GM21381 (cell line): Measurements from ENCODE around the gene SIPA1L3.

Experiments
- ATAC-seq: cut with Tn5 transposase; IDR thresholded peaks from one replicate; pipeline ENCODE4 v1.9.1; 2021; ENCODE audit warnings: mild to moderate bottlenecking, moderate library complexity; ENCODE audit not compliant: unreplicated experiment

Gene SIPA1L3

GRCh38 chr19:38206006-38206745 lies 299.2 kb downstream of the SIPA1L3 start:
- ATAC-seq, result no peak

- no peak for ATAC-seq
Observed at GRCh38 chr19:38206928-38207327, 299.9 kb downstream of the SIPA1L3 start.

- no peak for ATAC-seq
Observed at GRCh38 chr19:38207543-38207942, 300.5 kb downstream of the SIPA1L3 start.

GRCh38 chr19:38208571-38208970 lies 301.6 kb downstream of the SIPA1L3 start:
- ATAC-seq, result no peak

GRCh38 chr19:38209152-38209551 lies 302.1 kb downstream of the SIPA1L3 start:
- ATAC-seq, result no peak

GRCh38 chr19:38209671-38210457 lies 302.9 kb downstream of the SIPA1L3 start:
- no peak for ATAC-seq

- no peak for ATAC-seq
Observed at GRCh38 chr19:38210458-38210987, 303.5 kb downstream of the SIPA1L3 start.

GRCh38 chr19:38211151-38211591 lies 304.2 kb downstream of the SIPA1L3 start:
- no peak for ATAC-seq

- no peak for ATAC-seq
Observed at GRCh38 chr19:38211766-38212165, 304.8 kb downstream of the SIPA1L3 start.

GRCh38 chr19:38213469-38213868 lies 306.5 kb downstream of the SIPA1L3 start:
- no peak for ATAC-seq

GRCh38 chr19:38213911-38214625 lies 307.1 kb downstream of the SIPA1L3 start:
- no peak for ATAC-seq

- ATAC-seq, result no peak
Observed at GRCh38 chr19:38216785-38217641, 310.0 kb downstream of the SIPA1L3 start.

- ATAC-seq, result no peak
Observed at GRCh38 chr19:38218204-38218603, 311.2 kb downstream of the SIPA1L3 start.

GRCh38 chr19:38219221-38219620 lies 312.2 kb downstream of the SIPA1L3 start:
- no peak for ATAC-seq

GRCh38 chr19:38221421-38221820 lies 314.4 kb downstream of the SIPA1L3 start:
- no peak for ATAC-seq

- ATAC-seq, result no peak
Observed at GRCh38 chr19:38221919-38222830, 315.2 kb downstream of the SIPA1L3 start.

GRCh38 chr19:38223119-38223523 lies 316.1 kb downstream of the SIPA1L3 start:
- no peak for ATAC-seq

- ATAC-seq, result no peak
Observed at GRCh38 chr19:38223617-38224013, 316.6 kb downstream of the SIPA1L3 start.
